HCT116 (cell line): ENCODE data around the gene ESYT1. TPM values are rescaled to one million over a fixed set of nuclear protein-coding genes. Genes with fewer than 3 reads are reported as not detected.
A peak's percentile ranks its signal among the peaks of the same experiment; 100 is the strongest.

ENCODE experiments used
- ATAC-seq: fragments of 200-7000 bp; cut with Tn5 transposase; 2 replicates; pipeline ENCODE4 v1.9.1; 2020; ENCODE audit warnings: mild to moderate bottlenecking, moderate library complexity
- BruUV-seq: library from RNA; stranded (reverse); fragments of 400-500 nt; replicated peaks from 2 replicates; lab custom pipeline; 2021; lab: Mats Ljungman, UMichigan
- CTCF ChIA-PET: fragments of 300-600 bp; sonication (Branson Sonifier 250); formaldehyde crosslinking; loops from one replicate; lab custom pipeline; 2021; ENCODE audit warnings: antibody characterized with exemption; lab: Charles Lee
- POLR2A ChIA-PET: fragments of 300-600, 350-600 bp; sonication (Branson Sonifier 250); formaldehyde crosslinking; loops from one replicate; lab custom pipeline; 2021; ENCODE audit warnings: antibody characterized with exemption; lab: Charles Lee
- RAD21 ChIA-PET, 2 experiments: fragments of 300-600 bp; sonication (Branson Sonifier 250); formaldehyde crosslinking; loops; one replicate each; lab custom pipeline; 2023; ENCODE audit warnings: low total read pairs in 2 of 2; ENCODE audit not compliant: uncharacterized antibody in 2 of 2, unreplicated experiment in 2 of 2, low non-redundant PET in 1 of 2; lab: Charles Lee
- DNase-seq: peaks from one replicate; pipeline ENCODE4 v3.0.0-alpha.2; 2010; ENCODE audit warnings: low read depth, low spot score
- H2AFZ ChIP-seq: fragments of 200-600 bp; shearing (Covaris generic), sonication (generic); 2 replicates; pipeline ENCODE4 v1.6.1; 2017; ENCODE audit warnings: low read depth, mixed run types, mixed read lengths, antibody characterized with exemption, low read length; ENCODE audit not compliant: poor library complexity, severe bottlenecking
- H3K27ac ChIP-seq: 2 replicates; pipeline ENCODE4 v1.5.1; 2012; ENCODE audit warnings: low read depth, low read length
- H3K27me3 ChIP-seq: fragments of 200-600 bp; sonication (generic); 2 replicates; pipeline ENCODE4 v1.6.1; 2016; ENCODE audit warnings: mixed run types, low read length, mixed read lengths; ENCODE audit not compliant: insufficient read depth
- H3K36me3 ChIP-seq, 2 experiments: fragments of 200-500 bp in 1 of 2; fragments of 200-600 bp in 1 of 2; sonication (Bioruptor generic) in 1 of 2; sonication (generic) in 1 of 2; 2 replicates each; pipeline versions ENCODE4 v1.5.1 to v1.6.1; 2014 to 2016; ENCODE audit warnings: low read length in 2 of 2, inconsistent platforms in 1 of 2, mixed read lengths in 1 of 2, mixed run types in 1 of 2; ENCODE audit not compliant: insufficient read depth in 2 of 2, control insufficient read depth in 1 of 2
- H3K4me1 ChIP-seq, 2 experiments: fragments of 200-600 bp in 1 of 2; sonication (generic) in 1 of 2; 2 replicates each; pipeline versions ENCODE4 v1.5.1 to v1.6.1; 2012 to 2017; ENCODE audit warnings: low read length in 2 of 2, inconsistent platforms in 1 of 2, mild to moderate bottlenecking in 1 of 2, mixed read lengths in 1 of 2, mixed run types in 1 of 2, moderate library complexity in 1 of 2; ENCODE audit not compliant: insufficient read depth in 2 of 2, control insufficient read depth in 1 of 2
- H3K4me2 ChIP-seq: fragments of 200-600 bp; sonication (generic); 2 replicates; pipeline ENCODE4 v1.6.1; 2017; ENCODE audit warnings: mixed run types, low read length, mixed read lengths
- H3K4me3 ChIP-seq, 2 experiments: fragments of 200-600 bp in 1 of 2; sonication (generic) in 1 of 2; replicated peaks in 1 of 2; 2 replicates each; pipeline ENCODE4 v1.5.1; 2011 to 2016; ENCODE audit warnings: low read length in 2 of 2, control low read depth in 1 of 2, low read depth in 1 of 2, mild to moderate bottlenecking in 1 of 2, mixed read lengths in 1 of 2, mixed run types in 1 of 2
- H3K79me2 ChIP-seq: fragments of 200-600 bp; sonication (generic); 2 replicates; pipeline ENCODE4 v1.6.1; 2017; ENCODE audit warnings: mild to moderate bottlenecking, mixed run types, low read length, moderate library complexity, mixed read lengths; ENCODE audit not compliant: insufficient read depth
- H3K9ac ChIP-seq: fragments of 200-600 bp; sonication (generic); 2 replicates; pipeline ENCODE4 v1.6.1; 2016; ENCODE audit warnings: low read length, mixed read lengths
- H3K9me2 ChIP-seq: fragments of 200-600 bp; sonication (generic), shearing (Covaris generic); 2 replicates; pipeline ENCODE4 v1.6.1; 2017; ENCODE audit warnings: mixed run types, mild to moderate bottlenecking, moderate library complexity; ENCODE audit not compliant: insufficient read depth
- H3K9me3 ChIP-seq, 2 experiments: fragments of 200-500 bp in 1 of 2; fragments of 200-600 bp in 1 of 2; sonication (Bioruptor generic) in 1 of 2; sonication (generic) in 1 of 2; 2 replicates each; pipeline ENCODE4 v1.6.1; 2014 to 2017; ENCODE audit warnings: low read length in 2 of 2, mixed read lengths in 2 of 2, inconsistent platforms in 1 of 2, low read depth in 1 of 2, mild to moderate bottlenecking in 1 of 2, mixed run types in 1 of 2, moderate library complexity in 1 of 2; ENCODE audit not compliant: control insufficient read depth in 1 of 2, insufficient read depth in 1 of 2
- H4K20me1 ChIP-seq: fragments of 200-600 bp; sonication (generic), shearing (Covaris generic); 2 replicates; pipeline ENCODE4 v1.6.1; 2017; ENCODE audit warnings: mixed run types, mild to moderate bottlenecking, moderate library complexity; ENCODE audit not compliant: insufficient read depth
- CBX3 ChIP-seq: IDR thresholded peaks from 2 replicates; pipeline ENCODE4 v1.6.1; 2012; ENCODE audit warnings: low read depth
- CEBPB ChIP-seq: IDR thresholded peaks from 2 replicates; pipeline ENCODE4 v1.6.1; 2012; ENCODE audit warnings: low read depth
- EGR1 ChIP-seq: IDR thresholded peaks from 2 replicates; pipeline ENCODE4 v1.6.1; 2012; ENCODE audit warnings: low read depth
- POLR2AphosphoS5 ChIP-seq: IDR thresholded peaks from 2 replicates; pipeline ENCODE4 v1.6.1; 2011; ENCODE audit warnings: mild to moderate bottlenecking, low read depth, low read length, moderate library complexity
- REST ChIP-seq: IDR thresholded peaks from 2 replicates; pipeline ENCODE4 v1.6.1; 2012; ENCODE audit warnings: low read depth
- SP1 ChIP-seq: IDR thresholded peaks from 2 replicates; pipeline ENCODE4 v1.6.1; 2012; ENCODE audit warnings: low read depth
- SRF ChIP-seq: IDR thresholded peaks from 2 replicates; pipeline ENCODE4 v1.6.1; 2012; ENCODE audit warnings: low read depth
- TCF7L2 ChIP-seq: IDR thresholded peaks from 2 replicates; pipeline ENCODE4 v1.7.0; 2011; ENCODE audit warnings: borderline replicate concordance, inconsistent platforms; ENCODE audit not compliant: insufficient read depth, insufficient read length; ENCODE audit errors: extremely low read depth
- YY1 ChIP-seq: IDR thresholded peaks from 2 replicates; pipeline ENCODE4 v1.6.1; 2011; ENCODE audit warnings: low read length, low read depth, moderate library complexity, mild to moderate bottlenecking; ENCODE audit not compliant: insufficient replicate concordance; ENCODE audit errors: extremely low read depth
- ZFX ChIP-seq: fragments of 450-650 bp; IDR thresholded peaks from 2 replicates; pipeline ENCODE4 v1.6.1; 2017
- ZNF274 ChIP-seq: fragments of 200-500 bp; sonication (Bioruptor generic); IDR thresholded peaks from 2 replicates; pipeline ENCODE4 v1.6.1; 2014; ENCODE audit warnings: mild to moderate bottlenecking, low read depth, low read length, inconsistent platforms
- intact Hi-C: fragments of 100-400 bp; cut with micrococcal nuclease; formaldehyde crosslinking; loops from 2 replicates; pipeline ENCODE4 v1.10.0; 2022
- total RNA-seq: library from RNA; stranded (reverse); gene quantifications from one replicate; pipeline ENCODE4 v1.2.1, GENCODE V29; 2021; ENCODE audit not compliant: unreplicated experiment
- TF ChIP-seq, protein P1 (sequence below): IDR thresholded peaks from 2 replicates; pipeline ENCODE4 v1.6.1; 2012

The ESYT1 gene
- total RNA-seq, 1 experiment from 2014 or later: 80.9 TPM

DNA sequence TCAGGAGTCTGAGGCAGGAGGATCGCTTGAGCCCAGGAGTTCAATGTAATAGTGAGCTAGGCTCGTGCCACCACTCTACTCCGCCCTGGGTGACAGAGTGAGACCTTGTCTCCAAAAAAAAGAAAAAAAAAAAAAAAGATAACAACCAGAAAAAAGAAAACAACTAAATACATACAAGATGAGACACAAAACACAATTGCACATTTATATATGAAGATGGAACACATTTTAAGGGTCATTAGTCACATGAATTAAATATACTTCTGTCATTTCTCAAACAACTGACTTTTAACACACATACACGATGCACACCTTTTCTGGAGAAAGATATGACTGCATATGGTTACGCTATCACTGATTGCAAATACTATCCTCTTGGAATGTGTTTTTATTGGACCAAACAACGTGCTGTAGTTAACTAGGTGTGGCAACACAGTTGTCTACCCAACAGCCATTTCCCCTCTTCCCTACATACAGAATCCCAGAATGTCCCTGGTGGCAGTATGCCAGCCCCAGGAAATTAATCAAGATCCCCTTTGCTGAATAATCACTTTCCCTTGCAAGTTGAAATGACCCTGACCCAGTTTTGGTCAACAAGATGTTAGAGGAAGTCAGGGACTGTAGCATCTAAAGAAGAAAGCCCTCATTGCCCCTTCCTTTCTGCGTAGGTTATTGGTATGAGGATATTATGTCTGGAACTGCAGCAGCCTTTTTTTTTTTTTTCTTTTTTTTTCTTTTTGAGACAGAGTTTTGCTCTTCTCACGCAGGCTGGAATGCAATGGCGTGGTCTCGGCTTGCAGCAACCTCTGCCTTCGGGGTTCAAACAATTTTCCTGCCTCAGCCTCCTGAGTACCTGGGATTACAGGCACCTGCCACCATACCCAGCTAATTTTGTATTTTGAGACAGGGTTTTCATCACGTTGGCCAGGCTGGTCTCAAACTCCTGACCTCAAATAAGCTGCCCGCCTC, 18.7 kb downstream of the ESYT1 start:
- no peak for TF ChIP-seq EGR1
- TF ChIP-seq SP1: no peak; the same call in 1 of the 2 replicates
- peak; percentile 45 for TF ChIP-seq POLR2AphosphoS5
- TF ChIP-seq YY1: no peak
- TF ChIP-seq TCF7L2: no peak
- TF ChIP-seq, protein P1, sequence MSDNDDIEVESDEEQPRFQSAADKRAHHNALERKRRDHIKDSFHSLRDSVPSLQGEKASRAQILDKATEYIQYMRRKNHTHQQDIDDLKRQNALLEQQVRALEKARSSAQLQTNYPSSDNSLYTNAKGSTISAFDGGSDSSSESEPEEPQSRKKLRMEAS: no peak
- BruUV-seq: TSS peak; percentile 30
- ATAC-seq: no peak; the same call in 1 of the 2 replicates
- ChIA-PET RAD21 (no interaction called here), CTCF (no interaction called here), POLR2A (no interaction called here)
- no peaks in the 10 kb centered on the region for H3K79me2 ChIP-seq
- DNase-seq: no peak
- H3K9ac ChIP-seq: no peak overlapping the region
- H3K9me2 ChIP-seq: no peaks in the 10 kb centered on the region
- H2AFZ ChIP-seq: no peak overlapping the region
- peaks cover 24 to 26% of the 10 kb centered on the region in 2 experiments for H3K36me3 ChIP-seq
- intact Hi-C loops: no loop called here
- H3K4me2 ChIP-seq: no peak overlapping the region
- peaks cover 8 to 16% of the 10 kb centered on the region in 2 experiments for H3K4me1 ChIP-seq
- no peaks in the 10 kb centered on the region for H3K9me3 ChIP-seq
- no peak overlapping the region for H3K4me3 ChIP-seq
- no peaks in the 10 kb centered on the region for H4K20me1 ChIP-seq
- no peaks in the 10 kb centered on the region for H3K27me3 ChIP-seq
- H3K27ac ChIP-seq: no peak overlapping the region

GRCh38 chr12:56150563-56150962, 22.5 kb downstream of the ESYT1 start:
- H3K9ac ChIP-seq: no peak overlapping the region
- intact Hi-C loops: no loop called here
- ChIA-PET RAD21 (no interaction called here), POLR2A (interaction anchor here (1.9 kb wide), 1 partner anchor 23 kb away, joined by 18 read pairs; the partner anchor contains the start of gene ESYT1), CTCF (no interaction called here)
- H3K4me3 ChIP-seq: no peak overlapping the region
- ATAC-seq: no peak
- DNase-seq: no peak
- H4K20me1 ChIP-seq: no peaks in the 10 kb centered on the region
- H3K27me3 ChIP-seq: no peaks in the 10 kb centered on the region
- no TSS peak for BruUV-seq
- H3K79me2 ChIP-seq: no peaks in the 10 kb centered on the region; the same call in 1 of the 2 replicates
- no peaks in the 10 kb centered on the region for H3K9me2 ChIP-seq
- H3K4me2 ChIP-seq: peak overlapping the region; percentile 81; the same call in 1 of the 2 replicates
- H3K27ac ChIP-seq: peak overlapping the region; percentile 91; the same call in 1 of the 2 replicates
- H3K4me1 ChIP-seq: peaks cover 11 to 25% of the 10 kb centered on the region in 2 experiments
- H2AFZ ChIP-seq: no peak overlapping the region
- no peaks in the 10 kb centered on the region for H3K9me3 ChIP-seq
- H3K36me3 ChIP-seq: no peaks in the 10 kb centered on the region; a peak in 1 of 4 replicates
- TF ChIP-seq REST: no peak
- TF ChIP-seq ZNF274: no peak
- peak; percentile 34; the same call in 1 of the 2 replicates for TF ChIP-seq POLR2AphosphoS5
- TF ChIP-seq CEBPB: no peak
- TF ChIP-seq ZFX: no peak
- no peak for TF ChIP-seq CBX3
- no peak for TF ChIP-seq SRF
- no peak for TF ChIP-seq TCF7L2
